Fibroblast of lung (primary cell): ENCODE data around the gene RCOR1. TPM values are rescaled to one million over a fixed set of nuclear protein-coding genes. Genes with fewer than 3 reads are reported as not detected.

Experiments
- DNase-seq, 2 donors: peaks; one replicate each; pipeline versions ENCODE4 v3.0.0 to v3.0.0-alpha.2; 2010; ENCODE audit warnings: low read depth in 2 of 2
- H2AFZ ChIP-seq: 2 replicates; pipeline ENCODE4 v1.5.1; 2012; ENCODE audit warnings: low read length, control low read depth, inconsistent platforms
- H3K27ac ChIP-seq: 2 replicates; pipeline ENCODE4 v1.5.1; 2011; ENCODE audit warnings: low read length, control low read depth; ENCODE audit not compliant: insufficient read depth
- H3K27me3 ChIP-seq: 2 replicates; pipeline ENCODE4 v1.5.1; 2011; ENCODE audit warnings: mild to moderate bottlenecking, low read length; ENCODE audit not compliant: control insufficient read depth, insufficient read depth
- H3K36me3 ChIP-seq: 2 replicates; pipeline ENCODE4 v1.5.1; 2011; ENCODE audit warnings: low read length; ENCODE audit not compliant: control insufficient read depth, insufficient read depth
- H3K4me1 ChIP-seq: 2 replicates; pipeline ENCODE4 v1.5.1; 2011; ENCODE audit warnings: low read length; ENCODE audit not compliant: control insufficient read depth, insufficient read depth; ENCODE audit errors: extremely low read depth
- H3K4me2 ChIP-seq: 2 replicates; pipeline ENCODE4 v1.5.1; 2011; ENCODE audit warnings: low read length, control low read depth; ENCODE audit not compliant: insufficient read depth; ENCODE audit errors: extremely low read depth
- H3K4me3 ChIP-seq, 4 experiments: fragments of 200-600 bp in 1 of 4; sonication (generic) in 1 of 4; replicated peaks in 1 of 4; 2 replicates each; pipeline ENCODE4 v1.5.1; 2011 to 2016; ENCODE audit warnings: low read length in 4 of 4, low read depth in 3 of 4, mild to moderate bottlenecking in 3 of 4, control low read depth in 2 of 4, inconsistent platforms in 1 of 4, mixed read lengths in 1 of 4; ENCODE audit not compliant: insufficient read depth in 1 of 4; ENCODE audit errors: control extremely low read depth in 1 of 4
- H3K79me2 ChIP-seq: 2 replicates; pipeline ENCODE4 v1.5.1; 2012; ENCODE audit warnings: mild to moderate bottlenecking, low read length, inconsistent platforms; ENCODE audit not compliant: control insufficient read depth, insufficient read depth
- H3K9ac ChIP-seq: 2 replicates; pipeline ENCODE4 v1.5.1; 2011; ENCODE audit warnings: mild to moderate bottlenecking, low read length, control low read depth; ENCODE audit not compliant: insufficient read depth
- H3K9me3 ChIP-seq: 2 replicates; pipeline ENCODE4 v1.5.1; 2012; ENCODE audit warnings: low read depth, low read length; ENCODE audit not compliant: control insufficient read depth, insufficient read depth
- H4K20me1 ChIP-seq: 2 replicates; pipeline ENCODE4 v1.5.1; 2011; ENCODE audit warnings: low read length; ENCODE audit not compliant: control insufficient read depth, insufficient read depth; ENCODE audit errors: extremely low read depth
- EZH2 ChIP-seq: IDR thresholded peaks from 2 replicates; pipeline ENCODE4 v1.5.1; 2012; ENCODE audit warnings: low read length, control low read depth, mild to moderate bottlenecking; ENCODE audit errors: missing control alignments
- polyA plus RNA-seq, 2 donors: library from polyadenylated mRNA; depleted of rRNA in 1 of 2; stranded (reverse) in 1 of 2; unstranded in 1 of 2; fragments of >200 nt; gene quantifications; 2 replicates each; pipeline ENCODE4 v1.2.1, GENCODE V29; 2011 to 2012; ENCODE audit warnings: missing spikeins in 1 of 2
- total RNA-seq: library from RNA; depleted of rRNA; stranded (reverse); fragments of >200 nt; gene quantifications from 2 replicates; pipeline ENCODE4 v1.2.1, GENCODE V29; 2014
- TF ChIP-seq, protein P1 (sequence below), 2 donors: IDR thresholded peaks in 1 of 2; conservative IDR thresholded peaks in 1 of 2; 1 replicate in 1 of 2; 2 replicates in 1 of 2; pipeline ENCODE4 v1.5.1; 2011 to 2012; ENCODE audit warnings: low read length in 2 of 2, control low read depth in 1 of 2, inconsistent platforms in 1 of 2, low read depth in 1 of 2, mild to moderate bottlenecking in 1 of 2

Gene RCOR1
- total and polyA plus RNA-seq, 2 donors (not counting 1 experiment from before 2014, with no cell fraction given) = 11.4 to 19.6 TPM

DNA sequence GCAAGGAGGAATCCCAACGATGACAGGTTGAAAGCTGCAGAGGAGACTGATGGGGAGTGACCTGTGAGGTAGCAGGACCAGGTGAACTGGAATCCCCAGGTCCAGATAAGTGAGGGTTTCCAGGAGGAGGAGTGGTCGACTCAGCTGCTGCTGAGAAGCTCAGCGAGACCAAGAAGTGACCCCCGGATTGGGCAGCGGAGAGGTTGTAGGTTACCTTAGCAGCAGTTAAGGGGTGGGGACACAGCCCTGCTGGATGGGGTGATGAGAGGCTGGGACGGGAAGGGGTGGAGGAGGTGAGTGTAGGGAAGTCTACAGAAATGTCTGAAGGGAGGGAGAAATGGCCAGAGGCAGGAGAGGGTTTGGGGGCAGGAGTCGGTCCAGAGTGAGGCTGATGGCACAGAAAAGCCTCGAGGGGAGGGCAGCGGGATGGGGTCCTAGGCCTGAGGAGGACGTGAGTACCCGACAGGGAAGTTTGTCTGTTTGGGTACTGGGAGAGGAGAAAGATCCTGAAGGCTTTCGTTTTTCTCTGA, 2.6 kb upstream of the RCOR1 start:
- no peaks in the 10 kb centered on the region for H3K9me3 ChIP-seq
- no peaks in the 10 kb centered on the region for H3K36me3 ChIP-seq
- H3K4me3 ChIP-seq = no peak overlapping the region
- H3K79me2 ChIP-seq = peaks cover 15% of the 10 kb centered on the region
- no peak overlapping the region for H3K4me2 ChIP-seq
- no peak overlapping the region for H2AFZ ChIP-seq
- H3K9ac ChIP-seq = no peak overlapping the region
- peaks cover 6% of the 10 kb centered on the region for H3K4me1 ChIP-seq
- no peaks in the 10 kb centered on the region for H4K20me1 ChIP-seq
- H3K27me3 ChIP-seq = no peaks in the 10 kb centered on the region
- TF ChIP-seq EZH2 = no peak
- TF ChIP-seq, protein P1, sequence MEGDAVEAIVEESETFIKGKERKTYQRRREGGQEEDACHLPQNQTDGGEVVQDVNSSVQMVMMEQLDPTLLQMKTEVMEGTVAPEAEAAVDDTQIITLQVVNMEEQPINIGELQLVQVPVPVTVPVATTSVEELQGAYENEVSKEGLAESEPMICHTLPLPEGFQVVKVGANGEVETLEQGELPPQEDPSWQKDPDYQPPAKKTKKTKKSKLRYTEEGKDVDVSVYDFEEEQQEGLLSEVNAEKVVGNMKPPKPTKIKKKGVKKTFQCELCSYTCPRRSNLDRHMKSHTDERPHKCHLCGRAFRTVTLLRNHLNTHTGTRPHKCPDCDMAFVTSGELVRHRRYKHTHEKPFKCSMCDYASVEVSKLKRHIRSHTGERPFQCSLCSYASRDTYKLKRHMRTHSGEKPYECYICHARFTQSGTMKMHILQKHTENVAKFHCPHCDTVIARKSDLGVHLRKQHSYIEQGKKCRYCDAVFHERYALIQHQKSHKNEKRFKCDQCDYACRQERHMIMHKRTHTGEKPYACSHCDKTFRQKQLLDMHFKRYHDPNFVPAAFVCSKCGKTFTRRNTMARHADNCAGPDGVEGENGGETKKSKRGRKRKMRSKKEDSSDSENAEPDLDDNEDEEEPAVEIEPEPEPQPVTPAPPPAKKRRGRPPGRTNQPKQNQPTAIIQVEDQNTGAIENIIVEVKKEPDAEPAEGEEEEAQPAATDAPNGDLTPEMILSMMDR (conservative IDR thresholded peaks at IDR 0.05 in 1 of 2, IDR thresholded peaks at IDR 0.05 in 1 of 2; ENCODE audit: low read depth in 1 of 2, low read length in 2 of 2) = no peak
- no peak for DNase-seq
- no peak overlapping the region for H3K27ac ChIP-seq

DNA sequence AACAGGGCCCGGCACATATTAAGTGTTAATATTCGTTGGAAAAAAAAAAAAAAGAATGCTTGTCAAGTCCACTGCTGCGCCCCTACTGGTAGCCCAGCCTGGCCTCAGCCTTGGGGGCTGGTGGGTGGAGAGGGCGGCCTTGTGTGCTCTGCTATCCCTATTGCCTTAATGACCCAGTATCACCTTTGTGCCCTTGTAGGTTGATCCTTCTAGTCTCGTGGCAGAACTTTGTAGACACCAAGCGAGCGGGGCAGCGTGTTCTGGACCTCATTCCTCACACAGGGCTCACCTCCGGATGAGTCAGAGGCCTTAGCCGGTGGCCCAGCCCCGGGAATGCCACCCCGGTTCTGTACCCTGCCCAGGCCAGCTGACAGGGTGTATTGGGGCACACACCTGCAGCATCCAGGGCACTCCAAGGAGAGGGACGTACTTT, 1.8 kb upstream of the RCOR1 start:
- peak; percentile 35 to 53 for DNase-seq
- H3K4me2 ChIP-seq = peak overlapping the region; percentile 26
- peaks cover 6% of the 10 kb centered on the region for H3K4me1 ChIP-seq
- H3K9me3 ChIP-seq = no peaks in the 10 kb centered on the region
- no peak overlapping the region for H3K9ac ChIP-seq
- TF ChIP-seq EZH2 = no peak
- TF ChIP-seq, protein P1 (conservative IDR thresholded peaks at IDR 0.05 in 1 of 2, IDR thresholded peaks at IDR 0.05 in 1 of 2; ENCODE audit: low read depth in 1 of 2, low read length in 2 of 2) = peak; percentile 41 to 64
- H4K20me1 ChIP-seq = no peaks in the 10 kb centered on the region
- no peaks in the 10 kb centered on the region for H3K36me3 ChIP-seq
- H3K27me3 ChIP-seq = no peaks in the 10 kb centered on the region
- peak overlapping the region in 2 of 4 experiments; percentile 73 to 82 for H3K4me3 ChIP-seq
- peaks cover 23% of the 10 kb centered on the region for H3K79me2 ChIP-seq
- no peak overlapping the region for H2AFZ ChIP-seq
- H3K27ac ChIP-seq = no peak overlapping the region

DNA sequence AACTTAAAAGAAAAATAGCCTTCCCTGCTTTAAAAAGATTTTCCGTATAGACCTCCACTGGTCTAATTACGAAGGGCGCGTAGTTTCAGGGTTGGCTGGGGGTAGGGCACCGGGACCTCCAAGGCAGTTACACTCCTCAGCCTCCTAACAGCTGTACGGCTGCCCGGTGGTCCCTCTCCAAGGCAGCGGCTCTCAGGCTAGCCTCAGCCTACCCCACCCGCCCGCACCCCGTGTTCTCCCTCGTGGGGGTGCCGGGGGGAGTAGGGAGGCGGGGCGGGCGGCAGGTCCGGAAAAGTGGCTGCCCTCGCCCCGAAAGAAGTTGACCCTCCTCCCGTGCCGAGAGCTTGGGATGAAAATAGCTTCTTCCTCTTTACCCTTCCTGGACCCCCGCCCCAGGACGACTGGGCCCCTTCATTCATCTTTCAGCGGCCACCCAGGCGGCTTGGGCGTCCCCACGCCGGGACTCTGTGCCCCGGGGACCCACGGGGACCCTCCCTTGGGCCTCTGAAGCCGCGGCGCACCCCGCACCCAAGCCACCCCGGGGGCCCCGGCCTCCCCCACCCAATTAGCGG, 991 bp upstream of the RCOR1 start:
- DNase-seq = peak; percentile 22 to 34
- Histone ChIP-seq H3K4me3 (peak overlapping the region; percentile 73 to 87 (median 78)), H3K4me1 (peaks cover 6% of the 10 kb centered on the region), H3K4me2 (peak overlapping the region; percentile 26), H3K27ac (peak overlapping the region; percentile 93), H2AFZ (no peak overlapping the region), H3K9ac (peak overlapping the region; percentile 95), H4K20me1 (no peaks in the 10 kb centered on the region), H3K27me3 (no peaks in the 10 kb centered on the region), H3K36me3 (no peaks in the 10 kb centered on the region), H3K79me2 (peaks cover 29% of the 10 kb centered on the region), H3K9me3 (no peaks in the 10 kb centered on the region)
- no peak for TF ChIP-seq EZH2
- TF ChIP-seq, protein P1 (conservative IDR thresholded peaks at IDR 0.05 in 1 of 2, IDR thresholded peaks at IDR 0.05 in 1 of 2; ENCODE audit: low read depth in 1 of 2, low read length in 2 of 2) = no peak
